D721Med (cell line): Measurements from ENCODE around the gene CERS6.

Experiments used
- DNase-seq: peaks from one replicate; pipeline ENCODE4 v3.0.0; 2011; ENCODE audit warnings: low spot score; ENCODE audit not compliant: insufficient read length
- FAIRE-seq: peaks from 2 replicates; lab custom pipeline; 2011; peaks lifted over from hg19 to GRCh38; lab: Jason Lieb, UNC
- CTCF ChIP-seq: IDR thresholded peaks from 2 replicates; pipeline ENCODE4 v1.5.1; 2012; ENCODE audit warnings: mild to moderate bottlenecking, control low read depth; ENCODE audit not compliant: insufficient read depth; ENCODE audit errors: missing control alignments

The CERS6 gene

GRCh38 chr2:168460571-168460970, 4.5 kb downstream of the CERS6 start:
- no peak for TF ChIP-seq CTCF
- FAIRE-seq: no peak

GRCh38 chr2:168461178-168461941, 5.3 kb downstream of the CERS6 start:
- no peak for TF ChIP-seq CTCF
- DNase-seq (no peak), FAIRE-seq (no peak)

More at GRCh38 chr2:168460571-168460970, 4.5 kb downstream of the CERS6 start:
- no peak for DNase-seq

GRCh38 chr2:168461942-168462331, 5.9 kb downstream of the CERS6 start:
- FAIRE-seq (no peak), DNase-seq (no peak)
- TF ChIP-seq CTCF: no peak

GRCh38 chr2:168462543-168463045, 6.5 kb downstream of the CERS6 start:
- DNase-seq (no peak), FAIRE-seq (no peak)
- TF ChIP-seq CTCF: no peak

- TF ChIP-seq CTCF: no peak
- no peak for FAIRE-seq
These were observed 9.5 kb downstream of the CERS6 start for GRCh38 chr2:168465594-168465993.

GRCh38 chr2:168466190-168466737, 10.2 kb downstream of the CERS6 start:
- TF ChIP-seq CTCF: no peak
- DNase-seq (no peak), FAIRE-seq (peak; percentile 11)

More at GRCh38 chr2:168465594-168465993, 9.5 kb downstream of the CERS6 start:
- DNase-seq: no peak
